ENCODE data around the gene PGC.
A peak's percentile ranks its signal among the peaks of the same experiment; 100 is the strongest.

Gene PGC

GRCh38 chr6:41783106-41783780, 36.0 kb upstream of the PGC start:
- POLR2A ChIA-PET = no interaction called here
- TF ChIP-seq CTCF (IDR thresholded peaks at IDR 0.05; ENCODE audit: control extremely low read depth, extremely low read depth, low read depth, missing control alignments) = no peak
- DNase-seq (ENCODE audit: extremely low spot score) = no peak
- CTCF ChIA-PET = interaction anchor here (0.7 to 11.1 kb wide), 6 partner anchors 7 to 415 kb away, joined by 3 to 253 read pairs (median 12); partner anchors contain the start of genes BYSL, MED20 and TAF8

- no peak for DNase-seq (ENCODE audit: extremely low spot score)
- POLR2A ChIA-PET = no interaction called here
- CTCF ChIA-PET = interaction anchor here (0.7 to 11.1 kb wide), 5 partner anchors 23 to 264 kb away, joined by 3 to 253 read pairs (median 3); partner anchors contain the start of genes BYSL, MED20 and TAF8
- TF ChIP-seq CTCF (IDR thresholded peaks at IDR 0.05; ENCODE audit: control extremely low read depth, extremely low read depth, low read depth, missing control alignments) = no peak
Measured at GRCh38 chr6:41781366-41781730, 34.2 kb upstream of the PGC start.

DNA sequence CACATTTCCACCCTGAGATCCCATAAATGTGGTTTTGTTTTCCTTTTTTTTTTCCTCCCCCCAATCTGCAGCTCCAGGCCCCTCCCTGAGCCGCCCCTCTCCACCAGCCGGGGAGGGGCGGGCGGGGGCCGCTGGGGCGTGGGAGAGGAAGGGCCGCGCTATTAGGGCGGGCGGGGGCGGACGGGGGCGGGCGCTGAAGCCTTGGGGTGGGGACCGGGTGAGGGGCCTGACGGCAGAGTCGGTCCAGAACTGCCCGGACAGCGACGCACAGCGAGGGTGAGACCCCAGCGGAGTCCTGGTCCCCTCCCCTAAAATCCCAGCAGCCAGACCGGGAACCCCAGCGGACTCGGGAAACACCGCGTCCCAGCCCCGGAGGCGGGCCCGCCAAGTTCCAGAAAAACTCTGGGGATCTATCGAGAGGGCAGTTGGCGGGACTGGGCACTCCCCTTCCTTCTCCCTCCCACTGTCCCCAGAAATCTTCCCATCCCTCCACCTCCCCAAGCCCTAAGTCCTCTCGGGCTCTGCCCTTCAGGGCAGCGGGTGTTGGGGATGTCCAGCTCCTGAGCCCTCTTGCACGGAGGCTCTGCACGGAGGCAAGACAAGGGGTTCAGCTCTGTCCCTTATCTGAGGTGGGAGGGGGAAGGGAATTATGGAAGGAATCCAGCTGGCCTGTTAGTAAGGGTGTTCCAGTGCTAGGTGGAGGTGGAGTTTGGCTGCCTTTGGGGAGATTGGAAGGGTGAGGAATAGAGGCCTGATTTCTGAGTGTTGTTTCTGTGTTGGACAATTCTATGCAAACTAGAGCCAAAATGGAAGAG, 33.6 kb upstream of the PGC start, which contains the start of gene PRICKLE4:
Gene PRICKLE4, plus strand, starts transcription at position 232 of the 815 bp plus-strand sequence. CDS start 2,692 bp downstream, outside the sequence.
- no peak for DNase-seq (ENCODE audit: extremely low spot score)
- ChIA-PET POLR2A (no interaction called here), CTCF (interaction anchor here (1.2 to 11.1 kb wide), 4 partner anchors 23 to 265 kb away, joined by 3 to 253 read pairs (median 8); partner anchors contain the start of gene TAF8)
- TF ChIP-seq CTCF (IDR thresholded peaks at IDR 0.05; ENCODE audit: control extremely low read depth, extremely low read depth, low read depth, missing control alignments) = no peak

- peak; percentile 100 for TF ChIP-seq CTCF (IDR thresholded peaks at IDR 0.05; ENCODE audit: control extremely low read depth, extremely low read depth, low read depth, missing control alignments)
- peak; percentile 99 for DNase-seq (ENCODE audit: extremely low spot score)
- CTCF ChIA-PET = interaction anchor here (0.7 to 11.1 kb wide), 3 partner anchors 46 to 266 kb away, joined by 3 to 253 read pairs (median 4); partner anchors contain the start of gene TAF8
- POLR2A ChIA-PET = no interaction called here
Measured at GRCh38 chr6:41779788-41780550, 32.8 kb upstream of the PGC start, which contains the start of gene FRS3. Gene FRS3 (minus strand): TSS chr6:41779900. CDS start chr6:41776987, 2,913 bp downstream.

- no peak for DNase-seq (ENCODE audit: extremely low spot score)
- TF ChIP-seq CTCF (IDR thresholded peaks at IDR 0.05; ENCODE audit: control extremely low read depth, extremely low read depth, low read depth, missing control alignments) = no peak
- ChIA-PET CTCF (interaction anchor here (0.7 to 11.1 kb wide), 3 partner anchors 46 to 266 kb away, joined by 3 to 253 read pairs (median 4); partner anchors contain the start of gene TAF8), POLR2A (no interaction called here)
Measured at GRCh38 chr6:41779336-41779735, 32.1 kb upstream of the PGC start.

DNA sequence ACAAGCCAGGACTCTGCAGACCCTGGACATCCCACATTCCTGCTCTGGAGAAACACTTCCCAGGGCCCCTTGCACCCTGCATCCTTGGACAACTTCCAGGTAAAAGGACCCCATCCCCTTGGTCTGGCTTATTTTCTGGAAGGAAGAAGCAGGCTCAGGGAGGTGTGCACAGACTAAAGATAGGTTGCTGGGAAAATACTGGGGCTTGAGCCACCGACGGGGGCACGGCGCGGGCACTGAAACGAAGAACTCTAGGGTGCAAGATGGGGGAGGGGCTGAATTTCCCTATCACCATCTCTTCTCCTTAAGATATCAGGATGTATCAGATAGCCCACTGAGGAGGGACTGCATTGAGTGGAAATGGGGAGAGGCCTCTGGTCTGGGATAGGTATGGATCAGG, 31.7 kb upstream of the PGC start:
- DNase-seq (ENCODE audit: extremely low spot score) = no peak
- TF ChIP-seq CTCF (IDR thresholded peaks at IDR 0.05; ENCODE audit: control extremely low read depth, extremely low read depth, low read depth, missing control alignments) = no peak
- ChIA-PET CTCF (interaction anchor here (0.7 to 6.7 kb wide), 7 partner anchors 8 to 315 kb away, joined by 3 to 52 read pairs (median 3); partner anchors contain the start of gene TOMM6), POLR2A (no interaction called here)
